Skin of body (tissue), 3 donors: ENCODE measurements around the gene MYO10. TPM values are rescaled to one million over a fixed set of nuclear protein-coding genes. Genes with fewer than 3 reads are reported as not detected.

ENCODE experiments used
- DNase-seq: peaks from one replicate; lab custom pipeline; 2025; lab: John Stamatoyannopoulos, UW
- small RNA-seq: library from RNA; depleted of rRNA; stranded (forward); fragments of <200 nt; gene quantifications from one replicate; pipeline ENCODE3, GENCODE V24; 2014; ENCODE audit warnings: low replicate concordance
- total RNA-seq: library from RNA; depleted of rRNA; stranded (reverse); fragments of >200 nt; gene quantifications from one replicate; pipeline ENCODE4 v1.2.3, GENCODE V29; 2014

The MYO10 gene
- total RNA-seq, 1 donor from 2014 or later, result 40.1 TPM

- no peak for DNase-seq
Measured at GRCh38 chr5:16639206-16639605, 296.9 kb downstream of the MYO10 start.

- no peak for DNase-seq
Measured at GRCh38 chr5:16628376-16628775, 307.7 kb downstream of the MYO10 start.

- DNase-seq, result no peak
Measured at GRCh38 chr5:16626696-16627264, 309.3 kb downstream of the MYO10 start.

- DNase-seq, result no peak
Measured at GRCh38 chr5:16625096-16625495, 311.0 kb downstream of the MYO10 start.

- no peak for DNase-seq
Measured at GRCh38 chr5:16619136-16619535, 317.0 kb downstream of the MYO10 start.

- DNase-seq, result no peak
Measured at GRCh38 chr5:16618138-16618897, 317.8 kb downstream of the MYO10 start.

- DNase-seq, result no peak
Measured at GRCh38 chr5:16617274-16617968, 318.7 kb downstream of the MYO10 start.

GRCh38 chr5:16616536-16617273, 319.4 kb downstream of the MYO10 start, which contains the start of gene RETREG1:
TSS of gene RETREG1 (minus strand) at chr5:16616997. CDS start at chr5:16616971, 26 bp downstream.
- no peak for DNase-seq

GRCh38 chr5:16615741-16616535, 320.1 kb downstream of the MYO10 start:
- no peak for DNase-seq

- no peak for DNase-seq
Measured at GRCh38 chr5:16612007-16612406, 324.1 kb downstream of the MYO10 start.

Small RNAs within 50 kb of the gene (small RNA-seq; reads per million reads assigned to genes)
- gene RF00019, result not detected
- gene RNA5SP179, result not detected
- gene RNU6-660P, result not detected
